Neural progenitor cell (in vitro differentiated cells): Measurements from ENCODE around the gene PRH2.

ENCODE experiments used
- EZH2phosphoT487 ChIP-seq: fragments of 200-600 bp; sonication (generic); IDR thresholded peaks from 2 replicates; pipeline ENCODE4 v1.6.1; 2017; ENCODE audit warnings: antibody characterized with exemption
- TF ChIP-seq, protein P1 (sequence below): fragments of 200-600 bp; sonication (generic); IDR thresholded peaks from 2 replicates; pipeline ENCODE4 v1.5.1; 2017; ENCODE audit warnings: antibody characterized with exemption, mild to moderate bottlenecking

- TF ChIP-seq, protein P1, sequence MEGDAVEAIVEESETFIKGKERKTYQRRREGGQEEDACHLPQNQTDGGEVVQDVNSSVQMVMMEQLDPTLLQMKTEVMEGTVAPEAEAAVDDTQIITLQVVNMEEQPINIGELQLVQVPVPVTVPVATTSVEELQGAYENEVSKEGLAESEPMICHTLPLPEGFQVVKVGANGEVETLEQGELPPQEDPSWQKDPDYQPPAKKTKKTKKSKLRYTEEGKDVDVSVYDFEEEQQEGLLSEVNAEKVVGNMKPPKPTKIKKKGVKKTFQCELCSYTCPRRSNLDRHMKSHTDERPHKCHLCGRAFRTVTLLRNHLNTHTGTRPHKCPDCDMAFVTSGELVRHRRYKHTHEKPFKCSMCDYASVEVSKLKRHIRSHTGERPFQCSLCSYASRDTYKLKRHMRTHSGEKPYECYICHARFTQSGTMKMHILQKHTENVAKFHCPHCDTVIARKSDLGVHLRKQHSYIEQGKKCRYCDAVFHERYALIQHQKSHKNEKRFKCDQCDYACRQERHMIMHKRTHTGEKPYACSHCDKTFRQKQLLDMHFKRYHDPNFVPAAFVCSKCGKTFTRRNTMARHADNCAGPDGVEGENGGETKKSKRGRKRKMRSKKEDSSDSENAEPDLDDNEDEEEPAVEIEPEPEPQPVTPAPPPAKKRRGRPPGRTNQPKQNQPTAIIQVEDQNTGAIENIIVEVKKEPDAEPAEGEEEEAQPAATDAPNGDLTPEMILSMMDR, result no peak
- no peak for TF ChIP-seq EZH2phosphoT487
Observed at GRCh38 chr12:10957741-10958140, 28.7 kb downstream of the PRH2 start.
